Motor neuron (in vitro differentiated cells): ENCODE measurements around the gene ITGB7. TPM values are rescaled to one million over a fixed set of nuclear protein-coding genes. Genes with fewer than 3 reads are reported as not detected.
A peak's percentile ranks its signal among the peaks of the same experiment; 100 is the strongest.

Experiments
- ATAC-seq, 8 experiments: fragments of 200-7000 bp; cut with Tn5 transposase; replicated peaks in 6 of 8; 2 replicates each; pipeline ENCODE4 v1.8.0; 2021; ENCODE audit warnings: mild to moderate bottlenecking in 8 of 8, moderate library complexity in 8 of 8
- H3K27ac ChIP-seq, 2 donors: fragments of 250-450 bp; sonication (Bioruptor Pico); 2 replicates each; pipeline ENCODE4 v1.9.0; 2021; ENCODE audit warnings: antibody characterized with exemption in 2 of 2, mild to moderate bottlenecking in 2 of 2, moderate library complexity in 1 of 2
- H3K4me1 ChIP-seq, 2 donors: fragments of 250-450 bp; sonication (Bioruptor Pico); replicated peaks in 1 of 2; 2 replicates each; pipeline ENCODE4 v1.6.1; 2021; ENCODE audit warnings: antibody characterized with exemption in 2 of 2, mild to moderate bottlenecking in 2 of 2, moderate library complexity in 1 of 2
- H3K4me3 ChIP-seq, 5 donors: fragments of 250-450 bp; sonication (Bioruptor Pico); 2 replicates each; pipeline ENCODE4 v1.9.0; 2021; ENCODE audit warnings: antibody characterized with exemption in 5 of 5, mild to moderate bottlenecking in 5 of 5, moderate library complexity in 4 of 5
- WGBS, 10 experiments: fragments of 450-650 bp; shearing (Covaris generic); methylation state at CpG; one replicate each; pipeline ENCODE4 v1.0.0; 2022; 5-methylcytosine and 5-hydroxymethylcytosine counted together
- in situ Hi-C, 9 experiments: fragments of 400-800 bp; cut with MboI; loops; one replicate each; pipeline ENCODE4 v1.15.0; 2021; ENCODE audit warnings: low sequenced_read_pairs in 9 of 9, low pct_unique_long_range_greater_than_20kb in 2 of 9; ENCODE audit not compliant: unreplicated experiment in 9 of 9
- total RNA-seq, 8 experiments: library from RNA; unstranded; fragments of 300-600 nt; gene quantifications; 2 replicates each; pipeline versions ENCODE4 v1.2.3 to v1.2.4, GENCODE V29; 2022

ITGB7 gene
- total RNA-seq, 8 experiments from 2014 or later: 0.05 to 1.6 (median 0.80) TPM

DNA sequence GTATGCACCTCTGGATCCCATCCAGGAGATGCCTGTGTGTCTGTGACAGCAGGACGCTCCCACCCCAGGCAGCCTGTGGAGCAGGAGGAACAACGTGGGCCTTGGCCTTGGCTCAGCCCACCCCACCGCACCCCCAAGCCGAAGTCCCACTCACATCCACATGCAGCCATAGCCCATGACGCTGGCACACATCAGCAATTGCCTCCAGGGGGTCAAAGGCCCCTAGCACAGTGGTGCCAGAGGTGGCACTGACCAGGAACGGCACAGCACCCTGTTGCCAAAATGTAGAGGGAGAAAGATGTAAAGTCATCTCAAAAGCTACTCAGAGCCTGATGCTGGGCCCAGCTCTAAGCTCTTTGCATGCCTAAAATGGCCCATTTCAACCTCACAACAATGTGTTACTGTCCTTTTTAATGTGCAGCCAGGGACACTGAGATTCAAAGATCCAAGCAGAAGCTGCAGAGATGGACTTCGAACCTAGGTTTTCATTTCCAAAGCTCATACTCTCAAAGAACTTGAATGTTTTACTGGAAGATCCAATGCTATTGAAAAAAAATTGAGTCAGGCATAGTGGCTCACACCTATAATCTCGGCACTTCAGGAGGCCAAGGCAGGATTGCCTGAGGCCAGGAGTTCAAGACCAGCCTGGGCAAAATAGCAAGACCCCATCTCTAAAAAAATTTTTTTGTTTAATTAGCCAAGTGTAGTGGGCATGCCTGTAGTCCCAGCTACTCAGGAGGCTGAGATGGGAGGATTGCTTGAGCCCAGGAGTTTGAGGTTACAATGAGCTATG is 45.7 kb downstream of the ITGB7 start:
- H3K27ac ChIP-seq: no peak overlapping the region
- WGBS, 10 experiments: 83 to 100% (median 100%) methylated on average over 1 to 3 of the region's 8 CpGs; no CpG with 5 or more reads in 1 of the 10 experiments
- no peak for ATAC-seq
- no peak overlapping the region for H3K4me3 ChIP-seq
- in situ Hi-C loops: no loop called here
- H3K4me1 ChIP-seq: peaks cover 3 to 4% of the 10 kb centered on the region in 2 donors

DNA sequence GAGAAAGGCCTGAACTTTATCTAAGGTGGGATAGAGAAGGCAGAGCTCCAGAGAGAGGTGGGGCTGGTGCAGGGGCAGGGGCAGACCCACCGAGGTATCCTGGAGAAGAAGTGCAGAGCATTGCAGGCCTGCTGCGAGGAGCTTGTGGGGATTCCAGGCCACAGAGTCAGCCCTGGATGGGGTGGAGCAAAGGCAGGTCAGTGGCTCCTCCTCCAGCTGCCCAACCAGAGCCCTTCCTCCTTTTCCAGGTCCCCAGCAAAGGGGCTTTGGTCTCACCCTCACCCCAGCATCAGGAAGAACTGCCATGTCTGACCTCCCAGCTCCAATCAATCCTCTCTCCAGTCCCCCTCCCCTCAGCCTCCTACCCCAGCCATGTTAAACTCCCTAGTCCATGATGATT is 46.4 kb downstream of the ITGB7 start:
- WGBS, 10 experiments: no CpG with 5 or more reads among the region's 2 CpGs
- peaks cover 3 to 4% of the 10 kb centered on the region in 2 donors for H3K4me1 ChIP-seq
- no peak overlapping the region for H3K4me3 ChIP-seq
- no peak for ATAC-seq
- H3K27ac ChIP-seq: no peak overlapping the region
- in situ Hi-C loops: no loop called here

DNA sequence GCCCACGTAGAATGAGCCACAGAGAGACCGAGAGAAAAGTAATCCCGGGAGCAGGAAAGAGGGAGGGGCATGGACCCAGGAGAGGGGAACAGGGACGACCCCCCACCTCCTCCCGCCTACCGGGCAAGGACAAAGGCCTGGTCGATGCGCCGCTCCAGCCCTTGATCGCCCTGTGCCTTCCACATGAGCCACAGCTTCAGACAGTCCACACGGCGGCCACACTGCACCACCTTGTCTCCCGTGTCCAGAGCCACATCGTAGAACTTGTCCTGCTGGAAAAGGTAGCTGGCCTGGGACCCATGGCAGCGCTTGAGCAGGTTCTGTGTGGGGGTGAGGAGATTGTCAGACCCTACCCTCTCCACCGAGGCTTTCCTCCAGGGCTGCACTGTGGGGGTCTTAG is 47.1 kb downstream of the ITGB7 start:
- no peak overlapping the region for H3K27ac ChIP-seq
- ATAC-seq: peak in 2 of 8 experiments; percentile 9 to 27
- H3K4me1 ChIP-seq: peaks cover 3 to 4% of the 10 kb centered on the region in 2 donors
- 72 to 100% methylated on average over 5 to 8 of the region's 16 CpGs; no CpG with 5 or more reads in 8 of the 10 experiments for WGBS, 10 experiments
- in situ Hi-C loops: no loop called here
- no peak overlapping the region for H3K4me3 ChIP-seq

DNA sequence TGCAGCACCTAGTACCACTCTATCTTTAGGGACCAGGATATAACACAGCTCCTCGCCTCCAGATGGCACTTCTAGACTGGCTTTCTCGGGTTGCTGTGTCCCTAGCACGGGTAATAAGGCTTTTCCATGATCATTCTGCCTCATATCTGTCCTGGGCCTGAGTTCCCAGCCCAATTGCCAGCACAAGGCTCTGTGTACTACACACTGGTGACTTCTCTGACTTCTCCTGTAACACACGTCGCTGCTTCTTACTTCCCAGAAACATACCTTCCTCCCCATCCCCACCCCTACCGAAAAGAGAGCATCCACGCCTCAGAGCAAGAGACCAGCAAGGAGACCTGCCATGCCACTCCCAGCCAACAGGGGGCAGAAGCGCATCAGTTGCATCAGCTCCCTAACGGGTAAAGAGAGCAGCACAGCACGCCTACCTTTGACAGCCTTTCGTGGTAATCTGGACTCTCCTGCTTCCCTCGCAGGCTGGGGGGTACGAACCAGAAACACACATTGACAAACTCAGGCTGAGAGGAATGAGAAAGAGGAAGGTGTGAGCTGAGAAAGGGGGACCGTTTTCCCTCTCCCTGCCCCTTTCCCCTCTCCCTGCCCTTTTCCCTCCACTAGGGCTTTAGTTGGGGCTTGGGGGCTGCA is 47.7 kb downstream of the ITGB7 start:
- peak; percentile 79 to 100 (median 96) for ATAC-seq
- 2 to 60% (median 18%) methylated on average over 1 to 9 of the region's 14 CpGs; no CpG with 5 or more reads in 3 of the 10 experiments for WGBS, 10 experiments
- Histone ChIP-seq H3K27ac (no peak overlapping the region), H3K4me3 (no peak overlapping the region), H3K4me1 (peaks cover 3 to 4% of the 10 kb centered on the region in 2 donors)
- in situ Hi-C loops: no loop called here

DNA sequence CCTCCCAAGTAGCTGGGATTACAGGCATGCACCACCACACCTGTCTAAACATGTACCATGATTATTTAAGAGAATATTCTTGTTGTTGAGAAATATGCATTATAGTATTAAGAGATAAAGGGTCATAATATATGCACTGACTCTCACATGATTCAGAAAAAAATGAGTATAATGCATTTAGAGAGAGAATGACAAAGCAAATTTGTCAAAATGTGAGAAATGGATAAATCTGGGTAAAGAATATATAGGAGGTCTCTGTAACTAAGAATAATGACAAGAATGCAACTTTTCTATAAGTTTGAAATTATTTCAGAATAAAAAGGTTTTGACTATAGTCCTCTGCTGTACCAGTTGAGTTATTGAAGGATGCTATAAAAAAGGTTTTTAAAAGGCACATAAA is 54.7 kb downstream of the ITGB7 start:
- peaks cover 0 to 11% of the 10 kb centered on the region in 2 donors for H3K4me1 ChIP-seq
- no peak overlapping the region for H3K27ac ChIP-seq
- in situ Hi-C loops: no loop called here
- ATAC-seq: no peak
- no peak overlapping the region for H3K4me3 ChIP-seq

DNA sequence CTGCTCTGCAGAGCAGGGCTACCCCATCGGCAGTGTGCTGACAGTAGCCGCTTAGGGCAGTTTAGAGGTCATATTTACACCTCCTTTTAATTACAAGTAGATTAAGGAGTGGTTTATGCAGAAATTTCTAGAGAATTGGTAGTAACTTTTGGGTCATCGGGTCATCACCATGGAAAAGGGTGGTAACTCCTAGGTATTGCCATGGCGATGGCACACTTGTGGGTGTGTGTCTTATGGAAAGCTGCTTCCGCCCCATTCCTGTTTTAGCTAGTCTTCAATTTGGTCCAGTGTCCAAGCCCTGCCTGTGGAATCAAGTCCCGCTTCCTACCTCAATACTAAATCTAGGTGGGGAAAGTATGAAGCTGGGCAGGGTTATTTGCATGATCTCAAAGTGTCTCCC is 56.0 kb downstream of the ITGB7 start:
- in situ Hi-C loops: no loop called here
- peak in 7 of 8 experiments; percentile 17 to 91 (median 33) for ATAC-seq
- no peak overlapping the region for H3K27ac ChIP-seq
- H3K4me3 ChIP-seq: no peak overlapping the region
- peaks cover 0 to 11% of the 10 kb centered on the region in 2 donors for H3K4me1 ChIP-seq
- WGBS, 10 experiments: 20 to 100% (median 83%) methylated on average over 1 to 6 of the region's 6 CpGs; no CpG with 5 or more reads in 2 of the 10 experiments

DNA sequence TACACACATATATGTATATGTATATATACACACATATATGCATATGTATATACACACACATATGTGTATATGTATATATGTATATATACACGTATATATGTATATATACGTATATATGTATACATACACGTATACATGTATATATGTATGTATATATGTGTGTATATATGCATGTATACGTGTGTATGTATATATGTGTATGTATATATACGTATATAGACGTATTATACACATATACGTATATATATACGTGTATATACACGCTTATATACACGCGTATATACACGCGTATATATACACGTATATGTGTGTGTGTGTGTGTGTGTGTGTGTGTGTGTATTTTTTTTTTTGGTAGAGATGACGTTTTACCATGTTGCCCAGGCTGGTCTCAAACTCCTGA is 59.4 kb downstream of the ITGB7 start:
- H3K27ac ChIP-seq: no peak overlapping the region
- H3K4me3 ChIP-seq: no peak overlapping the region
- peaks cover 0 to 11% of the 10 kb centered on the region in 2 donors for H3K4me1 ChIP-seq
- no peak for ATAC-seq
- in situ Hi-C loops: no loop called here
- 60 to 86% methylated on average over 1 to 12 of the region's 15 CpGs; no CpG with 5 or more reads in 8 of the 10 experiments for WGBS, 10 experiments

DNA sequence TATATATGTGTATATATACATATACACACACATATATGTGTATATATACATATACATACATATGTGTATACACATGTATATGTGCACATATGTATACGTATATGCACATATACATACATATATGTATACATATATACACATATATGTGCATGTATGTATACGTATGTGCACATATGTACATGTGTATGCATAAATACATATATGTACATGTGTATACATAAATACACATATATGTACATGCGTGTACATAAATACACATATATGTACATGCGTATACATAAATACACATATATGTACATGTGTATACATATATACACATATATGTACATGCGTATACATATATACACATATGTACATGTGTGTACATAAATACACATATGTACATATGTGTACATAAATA is 59.9 kb downstream of the ITGB7 start:
- H3K4me1 ChIP-seq: peaks cover 0 to 11% of the 10 kb centered on the region in 2 donors
- ATAC-seq: no peak
- 60 to 100% (median 93%) methylated on average over 1 to 3 of the region's 5 CpGs; no CpG with 5 or more reads in 5 of the 10 experiments for WGBS, 10 experiments
- H3K27ac ChIP-seq: no peak overlapping the region
- no peak overlapping the region for H3K4me3 ChIP-seq
- in situ Hi-C loops: no loop called here

DNA sequence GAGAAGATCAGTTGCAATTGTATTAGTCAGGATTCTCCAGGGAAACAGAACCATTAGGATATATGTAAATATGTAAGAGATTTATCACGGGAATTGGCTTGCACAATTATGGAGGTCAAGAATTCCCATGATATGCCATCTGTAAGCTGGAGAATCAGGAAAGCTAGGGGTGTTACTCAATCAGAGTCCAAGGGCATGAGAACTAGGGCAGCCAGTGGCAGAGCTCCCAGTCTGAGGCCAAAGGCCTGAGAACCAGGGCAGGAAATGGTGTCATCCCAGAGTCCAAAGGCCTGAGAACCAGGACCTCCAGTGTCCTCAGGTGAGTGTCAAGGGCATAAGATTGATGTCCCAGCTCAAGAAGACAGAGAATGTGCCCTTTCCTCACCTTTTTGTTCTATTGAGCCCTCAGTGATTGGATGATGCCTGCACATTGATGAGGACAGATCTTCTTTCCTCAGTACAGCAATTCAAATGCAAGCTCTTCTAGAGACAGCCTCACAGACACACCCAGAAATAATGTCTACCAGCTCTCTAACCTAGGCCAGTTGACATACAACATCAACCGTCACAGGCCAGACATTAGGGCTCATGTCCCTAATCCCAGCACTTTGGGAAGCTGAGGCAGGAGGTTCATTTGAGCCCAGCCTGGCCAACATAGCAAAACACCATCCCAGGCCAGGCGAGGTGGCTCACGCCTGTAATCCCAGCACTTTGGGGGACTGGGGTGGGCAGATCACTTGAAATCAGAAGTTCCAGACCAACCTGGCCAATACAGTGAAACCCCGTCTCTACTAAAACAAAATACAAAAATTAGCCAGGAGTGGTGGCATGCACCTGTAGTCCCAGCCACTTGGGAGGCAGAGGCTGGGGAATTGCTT is 61.4 kb downstream of the ITGB7 start:
- in situ Hi-C loops: no loop called here
- peaks cover 0 to 3% of the 10 kb centered on the region in 2 donors for H3K4me1 ChIP-seq
- no peak overlapping the region for H3K4me3 ChIP-seq
- ATAC-seq: peak in 3 of 8 experiments; percentile 55 to 68 (median 61)
- WGBS, 10 experiments: 47 to 100% (median 70%) methylated on average over 1 to 5 of the region's 5 CpGs; no CpG with 5 or more reads in 1 of the 10 experiments
- no peak overlapping the region for H3K27ac ChIP-seq

DNA sequence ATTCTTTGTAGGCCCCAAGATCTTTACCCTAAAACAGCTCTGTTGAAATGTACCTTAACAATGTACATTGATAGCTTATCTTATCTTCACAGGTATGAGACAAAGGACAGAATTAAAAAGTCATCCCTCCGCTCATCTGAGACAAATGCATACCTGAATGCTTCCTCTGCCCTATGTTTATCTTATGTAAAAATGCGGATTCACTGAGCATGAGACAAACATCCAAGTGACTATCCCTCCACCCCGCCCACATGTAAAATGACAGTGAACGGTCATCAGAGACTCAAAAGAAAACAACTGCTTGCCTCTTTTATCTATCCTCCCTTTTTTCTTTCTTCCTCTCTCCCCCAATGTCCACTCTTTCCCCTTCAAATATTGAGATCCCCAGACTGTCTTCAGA is 63.7 kb downstream of the ITGB7 start:
- in situ Hi-C loops: no loop called here
- ATAC-seq: peak in 3 of 8 experiments; percentile 59 to 87 (median 86)
- 0 to 86% (median 80%) methylated on average over 1 to 4 of the region's 4 CpGs; no CpG with 5 or more reads in 1 of the 10 experiments for WGBS, 10 experiments
- Histone ChIP-seq H3K4me3 (no peak overlapping the region), H3K27ac (no peak overlapping the region), H3K4me1 (no peaks in the 10 kb centered on the region)
